ENCODE results near the gene TASP1. TPM values are rescaled to one million over a fixed set of nuclear protein-coding genes. Genes with fewer than 3 reads are reported as not detected.

TASP1 gene
- total RNA-seq, 1 experiment from 2014 or later, result 13.9 TPM

DNA sequence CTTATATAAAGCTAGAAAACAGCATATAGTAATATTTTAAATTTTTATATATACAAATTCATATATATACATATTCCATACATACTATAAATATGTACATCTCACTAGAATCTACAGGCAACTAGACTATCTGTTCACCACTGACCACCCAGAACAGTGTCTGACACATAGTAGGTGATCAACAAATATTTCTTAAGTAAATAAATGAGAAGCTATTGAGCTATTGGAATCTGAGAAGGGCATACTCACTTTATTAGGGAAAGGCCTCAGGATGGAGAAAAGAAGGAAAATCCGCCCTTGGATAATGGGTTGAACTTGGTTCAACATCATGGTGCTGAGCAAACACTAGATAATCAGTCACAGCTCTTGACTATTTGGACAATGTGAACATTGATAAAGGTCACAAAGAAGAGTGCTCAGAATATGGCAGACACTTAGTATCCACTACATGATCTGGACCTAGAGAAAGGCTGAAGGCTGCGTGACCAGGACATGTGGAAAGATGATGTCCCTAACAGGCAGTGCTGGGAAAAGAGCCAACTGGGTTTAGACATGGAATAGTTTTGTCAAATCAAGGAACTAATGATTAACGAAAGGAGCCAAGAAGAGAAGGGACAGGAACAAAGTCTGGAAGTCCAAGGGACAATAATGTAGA lies 186.1 kb downstream of the TASP1 start:
- Histone ChIP-seq H3K9me2 (replicated peaks; ENCODE audit: low read length) (no peaks in the 10 kb centered on the region), H3K4me3 (ENCODE audit: low read length) (no peak overlapping the region), H3K27me3 (ENCODE audit: low read length) (no peaks in the 10 kb centered on the region), H3K27ac (ENCODE audit: low read length) (no peak overlapping the region), H2AFZ (ENCODE audit: low read length) (no peak overlapping the region), H3K79me2 (ENCODE audit: low read length) (no peaks in the 10 kb centered on the region), H3F3A (ENCODE audit: low read length, unreplicated experiment) (no peaks in the 10 kb centered on the region), H3K9ac (ENCODE audit: low read length) (no peak overlapping the region), H3K4me2 (ENCODE audit: low read length) (no peak overlapping the region), H3K36me3 (ENCODE audit: low read depth, low read length) (no peaks in the 10 kb centered on the region), H4K20me1 (ENCODE audit: low read length) (no peaks in the 10 kb centered on the region), H3K4me1 (ENCODE audit: insufficient read depth, low read length) (peaks cover 12% of the 10 kb centered on the region), H3K9me3 (ENCODE audit: low read length) (no peaks in the 10 kb centered on the region)
- ChIA-PET CTCF (no interaction called here), POLR2A (ENCODE audit: unreplicated experiment) (no interaction called here)
- ATAC-seq (no peak), DNase-seq (no peak)
- no TSS peak for BruUV-seq (replicated peaks)
- TF ChIP-seq EZH2phosphoT487 (IDR thresholded peaks at IDR 0.05; ENCODE audit: borderline replicate concordance, low read length), result no peak
- TF ChIP-seq CTCF (conservative IDR thresholded peaks at IDR 0.05; ENCODE audit: low read depth, low read length), result no peak
- TF ChIP-seq EZH2 (IDR thresholded peaks at IDR 0.05; ENCODE audit: low read length, unreplicated experiment), result no peak
- intact Hi-C loops (cut with micrococcal nuclease), result loop anchor here (10.0 kb wide), 1 partner anchor 322 kb away; no protein-coding TSS in a partner anchor

- H3K27me3 ChIP-seq (ENCODE audit: low read length), result no peaks in the 10 kb centered on the region
- H3K4me2 ChIP-seq (ENCODE audit: low read length), result no peak overlapping the region
- H3K9ac ChIP-seq (ENCODE audit: low read length), result no peak overlapping the region
- no peaks in the 10 kb centered on the region for H4K20me1 ChIP-seq (ENCODE audit: low read length)
- H3K36me3 ChIP-seq (ENCODE audit: low read depth, low read length), result no peaks in the 10 kb centered on the region
- peaks cover 12% of the 10 kb centered on the region for H3K4me1 ChIP-seq (ENCODE audit: insufficient read depth, low read length)
- no peak overlapping the region for H3K4me3 ChIP-seq (ENCODE audit: low read length)
- no peak overlapping the region for H3K27ac ChIP-seq (ENCODE audit: low read length)
- H3K9me2 ChIP-seq (replicated peaks; ENCODE audit: low read length), result no peaks in the 10 kb centered on the region
- no peaks in the 10 kb centered on the region for H3F3A ChIP-seq (ENCODE audit: low read length, unreplicated experiment)
- no peaks in the 10 kb centered on the region for H3K79me2 ChIP-seq (ENCODE audit: low read length)
- TF ChIP-seq EZH2phosphoT487 (IDR thresholded peaks at IDR 0.05; ENCODE audit: borderline replicate concordance, low read length), result no peak
- no peak for TF ChIP-seq EZH2 (IDR thresholded peaks at IDR 0.05; ENCODE audit: low read length, unreplicated experiment)
- no peak for TF ChIP-seq CTCF (conservative IDR thresholded peaks at IDR 0.05; ENCODE audit: low read depth, low read length)
- POLR2A ChIA-PET (ENCODE audit: unreplicated experiment), result no interaction called here
- H2AFZ ChIP-seq (ENCODE audit: low read length), result no peak overlapping the region
- no peaks in the 10 kb centered on the region for H3K9me3 ChIP-seq (ENCODE audit: low read length)
- peak; percentile 86 for ATAC-seq
- intact Hi-C loops (cut with micrococcal nuclease), result loop anchor here (10.0 kb wide), 1 partner anchor 325 kb away; no protein-coding TSS in a partner anchor
- CTCF ChIA-PET, result no interaction called here
- no TSS peak for BruUV-seq (replicated peaks)
- DNase-seq, result peak; percentile 56
These were observed 188.8 kb downstream of the TASP1 start for GRCh38 chr20:13449868-13450434.
